ENCODE measurements around the gene TIMM10. TPM values are rescaled to one million over a fixed set of nuclear protein-coding genes. Genes with fewer than 3 reads are reported as not detected.
A peak's percentile ranks its signal among the peaks of the same experiment; 100 is the strongest.
"Not testable (repeated sequence)": the region's sequence is repeated elsewhere in the genome, so short reads cannot be mapped to it uniquely, and the experiment has no call there.

Gene TIMM10
- total RNA-seq, 1 donor from 2014 or later, result 43.2 TPM

- Mint-ChIP-seq H3K4me1 (ENCODE audit: low read depth) (no peaks in the 10 kb centered on the region), H3K27ac (ENCODE audit: unreplicated experiment) (no peak overlapping the region), H3K4me3 (ENCODE audit: unreplicated experiment) (no peak overlapping the region), H3K27me3 (ENCODE audit: low read depth) (peaks cover 14% of the 10 kb centered on the region), H3K36me3 (ENCODE audit: low read depth) (no peaks in the 10 kb centered on the region), H3K9me3 (ENCODE audit: low read depth) (no peaks in the 10 kb centered on the region)
- no peak for DNase-seq (ENCODE audit: low spot score)
- no peak for TF ChIP-seq CTCF (IDR thresholded peaks at IDR 0.05)
These were observed 13.0 kb upstream of the TIMM10 start for GRCh38 chr11:57543593-57543992.

GRCh38 chr11:57542582-57542981 is 12.0 kb upstream of the TIMM10 start:
- no peak for TF ChIP-seq CTCF (IDR thresholded peaks at IDR 0.05)
- no peak overlapping the region for H3K4me3 Mint-ChIP-seq (ENCODE audit: unreplicated experiment)
- H3K27ac Mint-ChIP-seq (ENCODE audit: unreplicated experiment), result no peak overlapping the region
- H3K27me3 Mint-ChIP-seq (ENCODE audit: low read depth), result peaks cover 19% of the 10 kb centered on the region
- H3K9me3 Mint-ChIP-seq (ENCODE audit: low read depth), result no peaks in the 10 kb centered on the region
- no peak for DNase-seq (ENCODE audit: low spot score)
- H3K36me3 Mint-ChIP-seq (ENCODE audit: low read depth), result no peaks in the 10 kb centered on the region
- H3K4me1 Mint-ChIP-seq (ENCODE audit: low read depth), result no peaks in the 10 kb centered on the region

- H3K4me3 Mint-ChIP-seq (ENCODE audit: unreplicated experiment), result no peak overlapping the region
- no peak for TF ChIP-seq CTCF (IDR thresholded peaks at IDR 0.05)
- DNase-seq (ENCODE audit: low spot score), result no peak
- peaks cover 29% of the 10 kb centered on the region for H3K27me3 Mint-ChIP-seq (ENCODE audit: low read depth)
- no peaks in the 10 kb centered on the region for H3K9me3 Mint-ChIP-seq (ENCODE audit: low read depth)
- no peaks in the 10 kb centered on the region for H3K36me3 Mint-ChIP-seq (ENCODE audit: low read depth)
- no peaks in the 10 kb centered on the region for H3K4me1 Mint-ChIP-seq (ENCODE audit: low read depth)
- no peak overlapping the region for H3K27ac Mint-ChIP-seq (ENCODE audit: unreplicated experiment)
These were observed 10.6 kb upstream of the TIMM10 start for GRCh38 chr11:57541169-57541568.

GRCh38 chr11:57539342-57539741 is 8.8 kb upstream of the TIMM10 start:
- Mint-ChIP-seq H3K27ac (ENCODE audit: unreplicated experiment) (no peak overlapping the region), H3K4me3 (ENCODE audit: unreplicated experiment) (no peak overlapping the region)

GRCh38 chr11:57536947-57537619 is 6.5 kb upstream of the TIMM10 start, which contains the start of gene SMTNL1:
Gene SMTNL1, plus strand, starts transcription at chr11:57537595. Its CDS starts 5,048 bp downstream, at chr11:57542643.
- H3K4me1 Mint-ChIP-seq (ENCODE audit: low read depth), result no peaks in the 10 kb centered on the region
- H3K9me3 Mint-ChIP-seq (ENCODE audit: low read depth), result no peaks in the 10 kb centered on the region
- H3K4me3 Mint-ChIP-seq (ENCODE audit: unreplicated experiment), result no peak within 1 kb of the TSS
- no peak for TF ChIP-seq CTCF (IDR thresholded peaks at IDR 0.05)
- H3K36me3 Mint-ChIP-seq (ENCODE audit: low read depth), result no peaks in the 10 kb centered on the region
- DNase-seq (ENCODE audit: low spot score), result peak; percentile 39
- peaks cover 33% of the 10 kb centered on the region for H3K27me3 Mint-ChIP-seq (ENCODE audit: low read depth)
- no peak within 1 kb of the TSS for H3K27ac Mint-ChIP-seq (ENCODE audit: unreplicated experiment)

More at GRCh38 chr11:57539342-57539741, 8.8 kb upstream of the TIMM10 start:
- Mint-ChIP-seq H3K4me1 (ENCODE audit: low read depth) (no peaks in the 10 kb centered on the region), H3K9me3 (ENCODE audit: low read depth) (no peaks in the 10 kb centered on the region), H3K27me3 (ENCODE audit: low read depth) (peaks cover 43% of the 10 kb centered on the region), H3K36me3 (ENCODE audit: low read depth) (no peaks in the 10 kb centered on the region)
- no peak for DNase-seq (ENCODE audit: low spot score)
- TF ChIP-seq CTCF (IDR thresholded peaks at IDR 0.05), result no peak

GRCh38 chr11:57534449-57534848 is 3.9 kb upstream of the TIMM10 start:
- not testable (repeated sequence) for H3K36me3 Mint-ChIP-seq (ENCODE audit: low read depth); H3K9me3 Mint-ChIP-seq (ENCODE audit: low read depth)

More at GRCh38 chr11:57534449-57534848, 3.9 kb upstream of the TIMM10 start:
- Mint-ChIP-seq H3K27me3 (ENCODE audit: low read depth) (peaks cover 28% of the 10 kb centered on the region), H3K4me1 (ENCODE audit: low read depth) (peaks cover 18% of the 10 kb centered on the region)
- not testable (repeated sequence) for H3K4me3 Mint-ChIP-seq (ENCODE audit: unreplicated experiment); H3K27ac Mint-ChIP-seq (ENCODE audit: unreplicated experiment)
- DNase-seq (ENCODE audit: low spot score), result peak; percentile 25
